Measurements from ENCODE around the gene LYSMD4.
"Not testable (repeated sequence)": the region's sequence is repeated elsewhere in the genome, so short reads cannot be mapped to it uniquely, and the experiment has no call there.

LYSMD4 gene

GRCh38 chr15:99733268-99734039 lies at the start of gene LYSMD4:
Gene LYSMD4 (minus strand): TSS chr15:99733437. CDS start chr15:99731999, 1,438 bp downstream.
- peak; percentile 91 for DNase-seq

- DNase-seq: not testable (repeated sequence)
Observed at GRCh38 chr15:99782029-99782428, 48.8 kb upstream of the LYSMD4 start.

GRCh38 chr15:99777144-99777543 lies 43.9 kb upstream of the LYSMD4 start:
- no peak for DNase-seq

GRCh38 chr15:99764522-99764921 lies 31.3 kb upstream of the LYSMD4 start:
- peak; percentile 47 for DNase-seq

- DNase-seq: no peak
Observed at GRCh38 chr15:99763827-99764226, 30.6 kb upstream of the LYSMD4 start.

- DNase-seq: no peak
Observed at GRCh38 chr15:99762288-99762687, 29.1 kb upstream of the LYSMD4 start.

- DNase-seq: peak; percentile 59
Observed at GRCh38 chr15:99755692-99756409, 22.6 kb upstream of the LYSMD4 start.

GRCh38 chr15:99753066-99753465 lies 19.8 kb upstream of the LYSMD4 start:
- DNase-seq: no peak

GRCh38 chr15:99752556-99752955 lies 19.3 kb upstream of the LYSMD4 start:
- no peak for DNase-seq

- not testable (repeated sequence) for DNase-seq
Observed at GRCh38 chr15:99750326-99750725, 17.1 kb upstream of the LYSMD4 start.

- DNase-seq: no peak
Observed at GRCh38 chr15:99749386-99749785, 16.1 kb upstream of the LYSMD4 start.

- no peak for DNase-seq
Observed at GRCh38 chr15:99745370-99746086, 12.3 kb upstream of the LYSMD4 start.

GRCh38 chr15:99744142-99744541 lies 10.9 kb upstream of the LYSMD4 start:
- DNase-seq: no peak

- no peak for DNase-seq
Observed at GRCh38 chr15:99741835-99742234, 8.6 kb upstream of the LYSMD4 start.

GRCh38 chr15:99738021-99738847 lies 5.0 kb upstream of the LYSMD4 start:
- no peak for DNase-seq

- DNase-seq: no peak
Observed at GRCh38 chr15:99736702-99737101, 3.5 kb upstream of the LYSMD4 start.

GRCh38 chr15:99735868-99736267 lies 2.6 kb upstream of the LYSMD4 start:
- no peak for DNase-seq

- peak; percentile 9 for DNase-seq
Observed at GRCh38 chr15:99734575-99734974, 1.3 kb upstream of the LYSMD4 start.

GRCh38 chr15:99734040-99734291 lies 729 bp upstream of the LYSMD4 start:
- not testable (repeated sequence) for DNase-seq

GRCh38 chr15:99732751-99733267 lies 428 bp downstream of the LYSMD4 start:
- DNase-seq: no peak

- no peak for DNase-seq
Observed at GRCh38 chr15:99732124-99732750, 1.0 kb downstream of the LYSMD4 start.

All from NCI-H345 (cell line).